Activated naive CD8-positive, alpha-beta T cell treated with anti-CD3 and anti-CD28 coated beads, Interleukin-2, amount 10 ng/mL, durations not matched to agents 7 days and 5 days (primary cell): ENCODE results near the gene C3orf49. TPM values are rescaled to one million over a fixed set of nuclear protein-coding genes. Genes with fewer than 3 reads are reported as not detected.

Experiments used
- ATAC-seq: fragments of 150-1000 bp; cut with Tn5 transposase; one replicate; pipeline ENCODE4 v1.10.0; 2021; ENCODE audit warnings: low read depth, moderate library complexity
- POLR2A ChIA-PET: fragments of 350-600 bp; sonication (Branson Sonifier 250); formaldehyde crosslinking; loops from one replicate; lab custom pipeline; 2021; ENCODE audit warnings: antibody characterized with exemption; lab: Charles Lee
- DNase-seq: peaks from one replicate; pipeline ENCODE4 v3.0.0; 2021
- H3K27ac Mint-ChIP-seq: one replicate; pipeline ENCODE4 v1.8.0; 2022; ENCODE audit warnings: mild to moderate bottlenecking, mixed read lengths
- H3K27me3 Mint-ChIP-seq: one replicate; pipeline ENCODE4 v1.8.0; 2022; ENCODE audit warnings: mild to moderate bottlenecking, moderate library complexity, mixed read lengths
- H3K36me3 Mint-ChIP-seq: one replicate; pipeline ENCODE4 v1.8.0; 2021; ENCODE audit warnings: mild to moderate bottlenecking, mixed read lengths
- H3K4me1 Mint-ChIP-seq: one replicate; pipeline ENCODE4 v1.8.0; 2021; ENCODE audit warnings: mixed read lengths
- H3K4me3 Mint-ChIP-seq: one replicate; pipeline ENCODE4 v1.8.0; 2022; ENCODE audit warnings: mild to moderate bottlenecking, moderate library complexity, mixed read lengths
- H3K9me3 Mint-ChIP-seq: one replicate; pipeline ENCODE4 v1.8.0; 2021; ENCODE audit warnings: mixed read lengths
- total RNA-seq, 2 experiments: library from RNA; stranded (reverse); gene quantifications; one replicate each; pipeline ENCODE4 v1.2.3, GENCODE V29; 2021

The C3orf49 gene, protein sequence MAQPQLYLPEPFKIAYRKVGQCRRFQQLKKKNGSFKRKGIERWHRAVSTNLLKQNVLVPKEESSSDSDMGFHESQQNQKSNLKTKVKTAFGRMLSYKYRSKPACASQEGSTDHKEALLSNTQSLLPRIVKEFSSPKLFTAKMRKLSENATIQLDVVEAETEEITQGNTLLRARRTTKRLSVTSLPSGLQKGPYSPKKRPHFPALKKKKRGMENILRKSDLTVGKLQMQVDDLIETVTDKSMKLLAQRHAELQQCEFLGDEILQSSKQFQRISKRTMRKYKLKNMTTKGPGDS
- not detected for total RNA-seq

DNA sequence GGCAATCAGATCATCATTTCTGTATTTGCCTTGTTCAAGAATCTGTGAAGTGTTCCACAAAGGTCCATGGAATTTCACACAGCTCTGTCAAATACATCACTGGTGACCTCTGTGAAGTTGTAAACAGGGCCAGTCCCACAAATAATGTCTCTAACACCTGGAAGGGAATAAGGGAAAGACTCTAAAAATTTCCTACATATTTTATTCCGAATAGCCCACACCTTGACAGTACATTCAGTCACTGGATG is at the start of gene C3orf49:
TSS of gene C3orf49 (plus strand) at position 149 of the 248 bp plus-strand sequence. CDS start 173 bp downstream, outside the sequence.
- DNase-seq (no peak), ATAC-seq (no peak)
- H3K4me3 Mint-ChIP-seq: no peak within 1 kb of the TSS
- H3K9me3 Mint-ChIP-seq: no peaks in the 10 kb centered on the region
- no peaks in the 10 kb centered on the region for H3K27me3 Mint-ChIP-seq
- no peak within 1 kb of the TSS for H3K27ac Mint-ChIP-seq
- H3K4me1 Mint-ChIP-seq: peaks cover 2% of the 10 kb centered on the region
- POLR2A ChIA-PET: no interaction called here
- H3K36me3 Mint-ChIP-seq: no peaks in the 10 kb centered on the region

DNA sequence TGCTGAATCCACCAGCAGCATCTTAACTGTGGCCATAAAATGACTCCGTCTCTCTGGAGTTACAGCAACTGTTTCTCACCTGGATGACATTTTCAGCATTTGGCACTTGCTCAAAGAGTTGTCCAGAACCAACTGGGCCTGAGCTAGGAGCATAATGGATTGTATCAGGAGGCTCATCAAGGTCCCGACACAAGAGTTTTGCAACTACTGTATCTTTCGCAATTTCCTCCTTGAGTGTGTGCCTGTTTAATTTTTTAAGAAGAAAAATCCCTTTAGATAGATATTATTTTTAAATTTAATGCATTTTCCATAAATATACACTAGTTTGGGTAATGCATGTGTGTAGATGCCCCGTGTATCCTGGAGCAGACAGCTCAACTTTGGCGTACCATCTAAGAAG is 44.3 kb upstream of the C3orf49 start:
- peaks cover 2% of the 10 kb centered on the region for H3K9me3 Mint-ChIP-seq
- H3K4me3 Mint-ChIP-seq: no peak overlapping the region
- ATAC-seq (no peak), DNase-seq (no peak)
- POLR2A ChIA-PET: no interaction called here
- H3K27me3 Mint-ChIP-seq: no peaks in the 10 kb centered on the region
- no peak overlapping the region for H3K27ac Mint-ChIP-seq
- H3K36me3 Mint-ChIP-seq: no peaks in the 10 kb centered on the region
- no peaks in the 10 kb centered on the region for H3K4me1 Mint-ChIP-seq

GRCh38 chr3:63779227-63779626 is 39.9 kb upstream of the C3orf49 start:
- ATAC-seq: no peak
- no peaks in the 10 kb centered on the region for H3K4me1 Mint-ChIP-seq
- no peak for DNase-seq
- POLR2A ChIA-PET: no interaction called here
- H3K36me3 Mint-ChIP-seq: no peaks in the 10 kb centered on the region
- no peaks in the 10 kb centered on the region for H3K27me3 Mint-ChIP-seq
- H3K9me3 Mint-ChIP-seq: no peaks in the 10 kb centered on the region
- H3K27ac Mint-ChIP-seq: no peak overlapping the region
- H3K4me3 Mint-ChIP-seq: no peak overlapping the region

GRCh38 chr3:63791974-63792373 is 27.1 kb upstream of the C3orf49 start:
- no peak overlapping the region for H3K27ac Mint-ChIP-seq
- no peaks in the 10 kb centered on the region for H3K36me3 Mint-ChIP-seq
- no peaks in the 10 kb centered on the region for H3K4me1 Mint-ChIP-seq
- no peaks in the 10 kb centered on the region for H3K9me3 Mint-ChIP-seq
- POLR2A ChIA-PET: no interaction called here
- DNase-seq (no peak), ATAC-seq (no peak)
- H3K27me3 Mint-ChIP-seq: no peaks in the 10 kb centered on the region
- H3K4me3 Mint-ChIP-seq: no peak overlapping the region

DNA sequence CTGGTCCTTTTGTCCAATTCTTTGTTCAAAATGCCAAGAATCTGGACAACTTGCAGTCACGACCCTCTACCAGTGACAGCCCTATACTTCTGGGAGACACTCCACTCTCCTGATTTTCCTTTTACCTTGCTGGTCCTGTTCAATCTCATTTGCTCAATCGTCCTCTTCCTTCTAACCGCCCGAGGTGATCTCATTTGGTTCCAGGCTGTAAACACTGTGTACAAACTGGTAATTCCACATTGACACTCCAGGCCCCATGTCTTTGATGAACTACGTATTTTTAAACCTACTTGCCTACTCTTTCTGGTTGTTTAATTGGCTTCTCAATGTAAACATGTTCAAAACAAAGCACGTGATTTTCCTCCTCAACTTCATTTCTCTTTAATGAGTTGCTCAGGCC is 23.7 kb upstream of the C3orf49 start:
- H3K27me3 Mint-ChIP-seq: no peaks in the 10 kb centered on the region
- H3K27ac Mint-ChIP-seq: no peak overlapping the region
- no peak overlapping the region for H3K4me3 Mint-ChIP-seq
- ATAC-seq (no peak), DNase-seq (no peak)
- no peaks in the 10 kb centered on the region for H3K36me3 Mint-ChIP-seq
- no peaks in the 10 kb centered on the region for H3K4me1 Mint-ChIP-seq
- no peaks in the 10 kb centered on the region for H3K9me3 Mint-ChIP-seq
- POLR2A ChIA-PET: no interaction called here

GRCh38 chr3:63798544-63798943 is 20.6 kb upstream of the C3orf49 start:
- Mint-ChIP-seq H3K4me3 (no peak overlapping the region), H3K27ac (no peak overlapping the region), H3K27me3 (peaks cover 2% of the 10 kb centered on the region), H3K9me3 (no peaks in the 10 kb centered on the region), H3K36me3 (no peaks in the 10 kb centered on the region), H3K4me1 (no peaks in the 10 kb centered on the region)
- ATAC-seq (no peak), DNase-seq (no peak)
- POLR2A ChIA-PET: no interaction called here

DNA sequence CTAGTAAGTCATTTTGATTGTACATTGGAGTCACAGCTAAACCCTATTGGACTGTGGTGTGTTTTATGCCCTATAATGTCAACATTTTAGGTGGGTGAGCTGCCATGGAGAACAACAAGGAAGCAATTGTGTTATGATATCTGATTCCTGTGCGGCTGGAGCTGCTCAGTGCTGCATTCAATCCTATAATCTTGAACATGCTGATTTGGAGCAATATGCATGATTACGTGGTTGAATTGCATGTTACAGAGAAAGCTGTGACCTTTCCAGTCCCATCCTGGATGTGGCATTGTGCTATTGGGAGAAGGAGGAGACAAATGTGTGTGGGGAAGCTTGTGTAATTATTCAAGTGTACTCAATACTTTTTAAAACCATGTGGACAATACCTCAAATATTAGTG is 20.1 kb upstream of the C3orf49 start:
- Mint-ChIP-seq H3K27me3 (peaks cover 2% of the 10 kb centered on the region), H3K36me3 (no peaks in the 10 kb centered on the region), H3K9me3 (no peaks in the 10 kb centered on the region), H3K4me1 (no peaks in the 10 kb centered on the region), H3K27ac (no peak overlapping the region), H3K4me3 (no peak overlapping the region)
- ATAC-seq (no peak), DNase-seq (no peak)
- POLR2A ChIA-PET: no interaction called here

DNA sequence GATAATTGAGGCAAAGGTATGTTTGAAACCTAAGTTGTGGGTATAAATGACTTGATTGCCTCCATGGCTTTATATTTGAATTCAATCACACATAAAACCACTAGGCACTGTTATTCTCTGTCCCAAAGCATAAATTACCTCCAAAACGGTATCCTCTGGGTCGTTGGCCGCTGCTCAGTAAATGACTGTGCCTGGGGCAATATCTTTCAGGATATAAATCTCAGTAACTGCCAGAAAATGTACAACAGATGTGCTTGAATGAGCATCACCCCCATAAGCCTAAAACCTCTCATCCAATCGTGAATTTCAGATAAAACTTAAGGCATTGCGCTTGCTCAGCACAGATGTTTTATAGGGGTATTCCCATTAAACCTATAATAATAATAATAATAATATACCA is 19.0 kb upstream of the C3orf49 start:
- Mint-ChIP-seq H3K4me3 (no peak overlapping the region), H3K9me3 (no peaks in the 10 kb centered on the region), H3K27ac (no peak overlapping the region), H3K27me3 (peaks cover 2% of the 10 kb centered on the region), H3K36me3 (no peaks in the 10 kb centered on the region), H3K4me1 (no peaks in the 10 kb centered on the region)
- DNase-seq (no peak), ATAC-seq (no peak)
- POLR2A ChIA-PET: no interaction called here

GRCh38 chr3:63803911-63804310 is 15.2 kb upstream of the C3orf49 start:
- POLR2A ChIA-PET: no interaction called here
- no peak for DNase-seq
- no peaks in the 10 kb centered on the region for H3K36me3 Mint-ChIP-seq
- no peak overlapping the region for H3K4me3 Mint-ChIP-seq
- ATAC-seq: no peak
- H3K27me3 Mint-ChIP-seq: peaks cover 2% of the 10 kb centered on the region
- H3K9me3 Mint-ChIP-seq: no peaks in the 10 kb centered on the region
- no peaks in the 10 kb centered on the region for H3K4me1 Mint-ChIP-seq
- H3K27ac Mint-ChIP-seq: no peak overlapping the region

DNA sequence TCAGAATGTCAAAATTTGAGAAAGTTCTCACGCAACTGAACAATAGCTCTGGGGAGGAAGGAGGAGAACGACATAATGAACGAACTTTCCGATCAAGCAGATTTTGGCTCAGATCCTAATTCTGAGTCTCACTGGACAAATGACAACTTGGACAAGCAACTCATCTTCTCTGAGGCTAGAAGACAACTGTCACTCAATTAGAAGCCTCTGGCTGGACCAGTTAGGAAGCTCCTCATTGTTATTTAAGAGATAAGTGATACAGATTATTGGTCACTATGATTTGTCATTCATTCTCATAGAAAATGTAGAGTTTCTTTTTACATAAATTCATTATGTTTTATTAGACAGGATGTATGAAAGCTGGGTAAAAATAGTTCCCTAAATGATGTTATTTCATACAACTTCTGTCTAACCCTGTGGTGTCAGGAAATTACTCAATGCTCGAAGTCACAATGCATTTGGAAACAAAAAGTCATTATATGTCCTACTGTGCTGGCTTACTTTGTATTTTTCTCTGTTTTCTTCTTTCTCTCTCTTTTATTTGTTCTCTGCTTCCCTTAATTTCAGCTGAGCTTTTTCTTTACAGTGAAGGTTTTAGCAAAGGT is 11.0 kb upstream of the C3orf49 start:
- POLR2A ChIA-PET: no interaction called here
- ATAC-seq (no peak), DNase-seq (no peak)
- Mint-ChIP-seq H3K9me3 (no peaks in the 10 kb centered on the region), H3K27ac (no peak overlapping the region), H3K4me1 (no peaks in the 10 kb centered on the region), H3K36me3 (peaks cover 1% of the 10 kb centered on the region), H3K4me3 (no peak overlapping the region), H3K27me3 (peaks cover 1% of the 10 kb centered on the region)

GRCh38 chr3:63808633-63809032 is 10.5 kb upstream of the C3orf49 start:
- peaks cover 1% of the 10 kb centered on the region for H3K27me3 Mint-ChIP-seq
- POLR2A ChIA-PET: no interaction called here
- no peak overlapping the region for H3K4me3 Mint-ChIP-seq
- no peaks in the 10 kb centered on the region for H3K9me3 Mint-ChIP-seq
- DNase-seq (no peak), ATAC-seq (no peak)
- no peaks in the 10 kb centered on the region for H3K4me1 Mint-ChIP-seq
- no peak overlapping the region for H3K27ac Mint-ChIP-seq
- H3K36me3 Mint-ChIP-seq: peaks cover 1% of the 10 kb centered on the region

GRCh38 chr3:63809607-63810006 is 9.5 kb upstream of the C3orf49 start:
- H3K27me3 Mint-ChIP-seq: peaks cover 1% of the 10 kb centered on the region
- no peaks in the 10 kb centered on the region for H3K4me1 Mint-ChIP-seq
- peaks cover 1% of the 10 kb centered on the region for H3K36me3 Mint-ChIP-seq
- no peak for DNase-seq
- H3K4me3 Mint-ChIP-seq: no peak overlapping the region
- ATAC-seq: no peak
- POLR2A ChIA-PET: no interaction called here
- H3K9me3 Mint-ChIP-seq: no peaks in the 10 kb centered on the region
- H3K27ac Mint-ChIP-seq: no peak overlapping the region

- POLR2A ChIA-PET: no interaction called here
- H3K4me3 Mint-ChIP-seq: no peak overlapping the region
- H3K36me3 Mint-ChIP-seq: peaks cover 1% of the 10 kb centered on the region
- no peak overlapping the region for H3K27ac Mint-ChIP-seq
- H3K9me3 Mint-ChIP-seq: no peaks in the 10 kb centered on the region
- DNase-seq: no peak
- no peak for ATAC-seq
- peaks cover 2% of the 10 kb centered on the region for H3K4me1 Mint-ChIP-seq
- H3K27me3 Mint-ChIP-seq: peaks cover 1% of the 10 kb centered on the region
Observed at GRCh38 chr3:63814237-63814636, 4.9 kb upstream of the C3orf49 start.

DNA sequence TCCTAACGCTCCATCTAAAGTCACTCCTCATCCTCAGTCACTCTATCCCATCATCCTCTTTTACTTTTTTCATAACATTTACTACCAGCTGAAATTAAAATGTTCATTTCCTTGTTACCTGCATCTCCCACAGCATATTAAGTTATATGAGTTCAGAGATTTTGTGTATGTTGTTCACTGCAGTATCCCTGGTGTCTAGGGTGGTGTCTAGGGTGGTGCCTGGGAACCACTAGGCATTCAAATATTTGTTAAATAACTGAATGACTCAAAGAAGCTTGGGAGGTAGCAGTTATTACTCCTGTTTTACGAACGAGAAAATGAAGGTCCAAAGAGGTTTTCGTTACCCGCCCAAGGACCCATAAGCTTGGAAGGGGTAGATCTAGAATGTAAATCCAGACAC is 1.9 kb upstream of the C3orf49 start:
- no peak overlapping the region for H3K4me3 Mint-ChIP-seq
- POLR2A ChIA-PET: no interaction called here
- no peaks in the 10 kb centered on the region for H3K36me3 Mint-ChIP-seq
- H3K4me1 Mint-ChIP-seq: peaks cover 2% of the 10 kb centered on the region
- H3K27me3 Mint-ChIP-seq: no peaks in the 10 kb centered on the region
- H3K27ac Mint-ChIP-seq: no peak overlapping the region
- no peaks in the 10 kb centered on the region for H3K9me3 Mint-ChIP-seq
- DNase-seq (no peak), ATAC-seq (no peak)
